Esophagus muscularis mucosa (tissue), 4 donors: ENCODE data around the gene SYT6. TPM values are rescaled to one million over a fixed set of nuclear protein-coding genes. Genes with fewer than 3 reads are reported as not detected.
"Not testable (repeated sequence)": the region's sequence is repeated elsewhere in the genome, so short reads cannot be mapped to it uniquely, and the experiment has no call there.

ENCODE experiments used
- DNase-seq: peaks from one replicate; pipeline ENCODE4 v3.0.0-alpha.2; 2017; ENCODE audit errors: extremely low spot score
- H3K27ac ChIP-seq, 4 donors: fragments of 200-600 bp; sonication (generic); replicated peaks in 1 of 4; 1 replicate in 3 of 4; 2 replicates in 1 of 4; pipeline ENCODE4 v1.5.1; 2016 to 2019; ENCODE audit warnings: mild to moderate bottlenecking in 1 of 4
- H3K27me3 ChIP-seq, 4 donors: fragments of 200-600 bp; sonication (generic); one replicate each; pipeline versions ENCODE4 v1.5.1 to v1.6.0; 2016 to 2019
- H3K36me3 ChIP-seq, 4 donors: fragments of 200-600 bp; sonication (generic); one replicate each; pipeline ENCODE4 v1.5.1; 2016 to 2019
- H3K4me1 ChIP-seq, 4 donors: fragments of 200-600 bp; sonication (generic); one replicate each; pipeline ENCODE4 v1.5.1; 2016 to 2019
- H3K4me3 ChIP-seq, 4 donors: fragments of 200-600 bp; sonication (generic); 1 replicate in 2 of 4; 2 replicates in 2 of 4; pipeline ENCODE4 v1.5.1; 2016 to 2019; ENCODE audit warnings: mild to moderate bottlenecking in 4 of 4, moderate library complexity in 1 of 4
- H3K9me3 ChIP-seq, 4 donors: fragments of 200-600 bp; sonication (generic); 1 replicate in 3 of 4; 2 replicates in 1 of 4; pipeline ENCODE4 v1.5.1; 2016 to 2019
- CTCF ChIP-seq, 3 experiments: fragments of 200-600 bp in 2 of 3; fragments of 450-650 bp in 1 of 3; sonication (generic) in 2 of 3; IDR thresholded peaks; one replicate each; pipeline ENCODE4 v1.5.1; 2017 to 2019; ENCODE audit warnings: antibody characterized with exemption in 3 of 3, mild to moderate bottlenecking in 2 of 3, moderate library complexity in 1 of 3
- EP300 ChIP-seq: sonication (generic); formaldehyde crosslinking; IDR thresholded peaks from one replicate; pipeline ENCODE4 v1.6.1; 2017; ENCODE audit warnings: antibody characterized with exemption
- POLR2A ChIP-seq: fragments of 450-650 bp; IDR thresholded peaks from one replicate; pipeline ENCODE4 v1.6.1; 2017; ENCODE audit warnings: antibody characterized with exemption, moderate library complexity, mild to moderate bottlenecking, low read depth
- POLR2AphosphoS5 ChIP-seq, 2 donors: sonication (generic); formaldehyde crosslinking; IDR thresholded peaks; one replicate each; pipeline ENCODE4 v1.6.1; 2017; ENCODE audit warnings: antibody characterized with exemption in 2 of 2
- WGBS: methylation state at CpG from one replicate; pipeline ENCODE4 v1.1.5; 2018; 5-methylcytosine and 5-hydroxymethylcytosine counted together
- intact Hi-C: fragments of 100-400 bp; cut with DNase I; formaldehyde crosslinking; loops from one replicate; pipeline ENCODE4 v1.15.1; 2023
- total RNA-seq, 4 donors: library from RNA; depleted of rRNA; stranded (reverse); fragments of >200 nt; gene quantifications; one replicate each; pipeline versions ENCODE4 v1.1.0 to v1.2.1, GENCODE V29; 2016

Gene SYT6
- total RNA-seq, 4 donors from 2014 or later: 0.06 to 0.83 TPM; not detected in 2

DNA sequence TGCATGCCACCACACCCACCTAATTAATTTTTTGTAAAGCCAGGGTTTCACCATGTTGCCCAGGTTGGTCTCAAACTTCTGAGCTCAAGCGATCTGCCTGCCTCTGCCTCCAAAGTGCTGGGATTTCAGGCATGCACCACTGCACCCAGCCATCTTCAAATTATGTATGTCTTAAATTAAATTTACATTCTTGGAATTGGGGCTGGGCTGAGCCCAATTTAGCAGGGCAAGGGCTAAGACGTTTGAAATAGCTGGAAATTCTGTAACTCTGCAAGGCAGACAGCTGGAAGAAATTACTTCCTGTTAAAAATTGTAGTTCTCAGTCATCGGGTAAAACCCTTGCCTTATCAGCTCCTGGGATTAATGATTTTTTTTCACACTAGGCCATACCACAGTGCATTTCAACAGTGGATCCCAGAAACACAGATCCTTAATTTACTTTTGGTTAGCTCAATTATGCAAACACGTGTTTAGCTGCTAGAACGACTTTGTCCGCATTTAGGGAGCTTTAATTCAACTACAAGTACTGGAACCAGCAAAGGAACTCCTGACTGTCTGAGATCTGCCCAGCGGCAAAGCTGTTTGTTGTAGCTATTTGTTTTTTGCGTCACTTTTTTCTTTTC lies 91.1 kb downstream of the SYT6 start:
- no peaks in the 10 kb centered on the region for H3K36me3 ChIP-seq
- H3K27me3 ChIP-seq: no peaks in the 10 kb centered on the region
- no peak overlapping the region for H3K4me3 ChIP-seq
- peaks cover 0 to 3% (median 0%) of the 10 kb centered on the region in 4 donors for H3K9me3 ChIP-seq
- H3K4me1 ChIP-seq: no peaks in the 10 kb centered on the region
- intact Hi-C loops: no loop called here
- WGBS: 71% methylated on average over 8 of the region's 8 CpGs
- TF ChIP-seq EP300 (no peak), CTCF (IDR thresholded peaks at IDR 0.05) (no peak), POLR2AphosphoS5 (IDR thresholded peaks at IDR 0.05) (no peak), POLR2A (no peak)
- no peak overlapping the region for H3K27ac ChIP-seq
- no peak for DNase-seq

- intact Hi-C loops: no loop called here
- no peak for DNase-seq
- no peaks in the 10 kb centered on the region for H3K27me3 ChIP-seq
- no peaks in the 10 kb centered on the region for H3K4me1 ChIP-seq
- H3K9me3 ChIP-seq: peaks cover 0 to 13% (median 0%) of the 10 kb centered on the region in 4 donors
- whole genome bisulfite sequencing: 88% methylated on average over 1 of the region's 1 CpG
- no peak overlapping the region for H3K4me3 ChIP-seq
- H3K36me3 ChIP-seq: no peaks in the 10 kb centered on the region
- TF ChIP-seq CTCF (IDR thresholded peaks at IDR 0.05) (no peak), EP300 (no peak), POLR2AphosphoS5 (IDR thresholded peaks at IDR 0.05) (no peak), POLR2A (no peak)
- no peak overlapping the region for H3K27ac ChIP-seq
Measured at GRCh38 chr1:114061121-114061830, 92.4 kb downstream of the SYT6 start.

GRCh38 chr1:114058236-114058635 lies 95.4 kb downstream of the SYT6 start:
- H3K27me3 ChIP-seq, H3K4me3 ChIP-seq, H3K27ac ChIP-seq, H3K4me1 ChIP-seq, intact Hi-C loops, H3K36me3 ChIP-seq, DNase-seq: not testable (repeated sequence)
- H3K9me3 ChIP-seq: peaks cover 0 to 13% (median 0%) of the 10 kb centered on the region in 4 donors
- WGBS: 69% methylated on average over 4 of the region's 6 CpGs

DNA sequence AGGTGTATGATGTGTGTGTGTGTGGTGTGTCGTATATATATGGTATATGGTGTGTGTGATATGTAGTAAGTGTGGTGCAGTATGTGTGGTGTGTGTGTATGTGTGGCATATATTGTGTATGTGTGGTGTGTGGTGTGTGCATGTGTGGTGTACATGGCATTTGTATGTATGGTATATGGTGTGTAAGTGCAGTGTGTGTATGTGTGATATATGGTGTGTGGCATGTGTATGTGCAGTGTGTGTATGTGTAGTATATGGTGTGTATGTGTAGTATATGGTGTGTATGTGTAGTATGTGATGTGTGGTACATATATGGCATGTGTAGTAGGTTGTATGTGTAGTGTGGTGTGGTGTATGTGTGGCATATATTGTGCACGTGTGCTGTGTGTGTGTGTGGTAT lies 99.5 kb downstream of the SYT6 start:
- Histone ChIP-seq H3K4me1 (no peaks in the 10 kb centered on the region), H3K27me3 (no peaks in the 10 kb centered on the region), H3K4me3 (no peak overlapping the region), H3K36me3 (no peaks in the 10 kb centered on the region), H3K9me3 (peaks cover 0 to 13% (median 0%) of the 10 kb centered on the region in 4 donors), H3K27ac (no peak overlapping the region)
- no peak for DNase-seq
- WGBS: 92% methylated on average over 2 of the region's 2 CpGs
- TF ChIP-seq POLR2AphosphoS5 (IDR thresholded peaks at IDR 0.05) (no peak), EP300 (no peak), CTCF (IDR thresholded peaks at IDR 0.05) (no peak), POLR2A (no peak)
- intact Hi-C loops: no loop called here

- Histone ChIP-seq H3K4me3 (no peak overlapping the region), H3K4me1 (peaks cover 0 to 6% (median 1%) of the 10 kb centered on the region in 4 donors), H3K27ac (no peak overlapping the region), H3K36me3 (no peaks in the 10 kb centered on the region), H3K27me3 (no peaks in the 10 kb centered on the region), H3K9me3 (no peaks in the 10 kb centered on the region)
- DNase-seq: no peak
- intact Hi-C loops: no loop called here
- WGBS: 88% methylated on average over 1 of the region's 1 CpG
- no peak for TF ChIP-seq POLR2A
- no peak for TF ChIP-seq POLR2AphosphoS5 (IDR thresholded peaks at IDR 0.05)
- TF ChIP-seq CTCF (IDR thresholded peaks at IDR 0.05): no peak
- no peak for TF ChIP-seq EP300
Measured at GRCh38 chr1:114048232-114048631, 105.4 kb downstream of the SYT6 start.
